ENCODE measurements around the gene SLC2A6. TPM values are rescaled to one million over a fixed set of nuclear protein-coding genes. Genes with fewer than 3 reads are reported as not detected.

The SLC2A6 gene
- total RNA-seq, 1 experiment from 2014 or later = 18.7 TPM

DNA sequence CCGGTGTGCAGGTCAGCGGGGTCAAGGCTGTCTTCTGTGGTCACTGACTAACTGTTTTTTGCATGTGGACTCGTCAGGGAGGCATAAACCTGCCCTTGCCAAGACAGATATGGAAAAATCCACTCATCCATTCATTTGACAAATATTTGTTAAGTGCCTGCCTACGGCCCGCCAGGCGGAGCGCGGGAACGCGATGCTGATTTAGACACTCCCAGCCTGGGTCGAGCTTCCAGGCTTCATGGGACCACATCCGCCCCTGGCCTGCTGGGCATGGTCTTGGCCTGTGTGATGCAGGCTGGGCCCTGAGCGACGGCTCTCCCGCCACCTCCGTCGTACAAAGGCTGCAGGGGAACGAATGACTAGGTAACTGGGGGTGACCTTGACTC lies 27.7 kb upstream of the SLC2A6 start:
- no peak overlapping the region for H3K14ac ChIP-seq (ENCODE audit: insufficient read depth, low read length)
- H3K27ac Mint-ChIP-seq = no peak overlapping the region
- no peak overlapping the region for H3T11ph ChIP-seq (ENCODE audit: low read length)
- H3K79me1 ChIP-seq (ENCODE audit: insufficient read depth, low read depth, low read length, poor library complexity, severe bottlenecking) = no peaks in the 10 kb centered on the region
- peaks cover 3% of the 10 kb centered on the region for H4K20me1 ChIP-seq (ENCODE audit: control insufficient read depth, insufficient read depth, insufficient read length)
- no peaks in the 10 kb centered on the region for H3K27me3 ChIP-seq (ENCODE audit: insufficient read depth, low read length)
- H3K4me2 ChIP-seq (ENCODE audit: insufficient read depth, insufficient read length, low read length) = no peak overlapping the region
- no CpG with 5 or more reads among the region's 18 CpGs for WGBS (ENCODE audit: extremely low coverage, insufficient read length, low lambda C conversion rate)
- no peak overlapping the region for H2BK20ac ChIP-seq (ENCODE audit: low read depth, low read length, poor library complexity, severe bottlenecking)
- peaks cover 8 to 11% of the 10 kb centered on the region in 2 experiments for H3K4me1 Mint-ChIP-seq
- H4K91ac ChIP-seq (ENCODE audit: insufficient read length, low read depth, low read length) = no peak overlapping the region
- H3K4ac ChIP-seq (ENCODE audit: low read depth, low read length) = no peak overlapping the region
- H3K56ac ChIP-seq (ENCODE audit: insufficient read length, low read depth, low read length) = no peak overlapping the region
- peaks cover 2% of the 10 kb centered on the region; the same call in 1 of the 2 replicates for H3K4me1 ChIP-seq (ENCODE audit: insufficient read depth, low read length)
- H4K8ac ChIP-seq (replicated peaks; ENCODE audit: insufficient read length, low read depth, low read length) = no peak overlapping the region
- no peak overlapping the region for H2AK5ac ChIP-seq (ENCODE audit: insufficient read length, low read length)
- peaks cover 27% of the 10 kb centered on the region for H3K27me3 Mint-ChIP-seq (ENCODE audit: low read depth)
- H3K9me3 ChIP-seq (ENCODE audit: control insufficient read depth, low read depth, low read length) = no peaks in the 10 kb centered on the region
- H2BK15ac ChIP-seq (ENCODE audit: low read depth, low read length) = no peak overlapping the region
- H3K23me2 ChIP-seq (ENCODE audit: insufficient read length, low read depth, low read length, poor library complexity, severe bottlenecking) = no peaks in the 10 kb centered on the region
- H3K36me3 Mint-ChIP-seq (ENCODE audit: insufficient read depth in 1 of 3, low read depth in 3 of 3) = peaks cover 0 to 9% (median 2%) of the 10 kb centered on the region in 3 experiments; a peak in 4 of 7 replicates
- H3K9me3 Mint-ChIP-seq = peaks cover 9 to 11% of the 10 kb centered on the region in 2 experiments
- H2BK12ac ChIP-seq (ENCODE audit: insufficient read length, low read depth, low read length) = no peak overlapping the region
- no peak overlapping the region for H3K4me3 Mint-ChIP-seq
- H3K18ac ChIP-seq (ENCODE audit: insufficient read length, low read depth, low read length) = no peak overlapping the region
- H2BK5ac ChIP-seq (ENCODE audit: insufficient read length, low read length) = no peak overlapping the region
- no peak overlapping the region for H3K9ac ChIP-seq (ENCODE audit: extremely low read depth, insufficient read length, low read length)
- H2AFZ ChIP-seq (ENCODE audit: low read length) = no peak overlapping the region
- no peak overlapping the region for H4K5ac ChIP-seq (ENCODE audit: insufficient read length, low read depth, low read length)
- no peak overlapping the region for H2BK120ac ChIP-seq (ENCODE audit: low read depth, low read length, poor library complexity, severe bottlenecking)
- no peaks in the 10 kb centered on the region for H3K79me2 ChIP-seq (ENCODE audit: insufficient read depth, low read length)
- DNase-seq = no peak
- H3K23ac ChIP-seq (ENCODE audit: insufficient read length, low read depth, low read length) = no peak overlapping the region
- TF ChIP-seq, protein P1, sequence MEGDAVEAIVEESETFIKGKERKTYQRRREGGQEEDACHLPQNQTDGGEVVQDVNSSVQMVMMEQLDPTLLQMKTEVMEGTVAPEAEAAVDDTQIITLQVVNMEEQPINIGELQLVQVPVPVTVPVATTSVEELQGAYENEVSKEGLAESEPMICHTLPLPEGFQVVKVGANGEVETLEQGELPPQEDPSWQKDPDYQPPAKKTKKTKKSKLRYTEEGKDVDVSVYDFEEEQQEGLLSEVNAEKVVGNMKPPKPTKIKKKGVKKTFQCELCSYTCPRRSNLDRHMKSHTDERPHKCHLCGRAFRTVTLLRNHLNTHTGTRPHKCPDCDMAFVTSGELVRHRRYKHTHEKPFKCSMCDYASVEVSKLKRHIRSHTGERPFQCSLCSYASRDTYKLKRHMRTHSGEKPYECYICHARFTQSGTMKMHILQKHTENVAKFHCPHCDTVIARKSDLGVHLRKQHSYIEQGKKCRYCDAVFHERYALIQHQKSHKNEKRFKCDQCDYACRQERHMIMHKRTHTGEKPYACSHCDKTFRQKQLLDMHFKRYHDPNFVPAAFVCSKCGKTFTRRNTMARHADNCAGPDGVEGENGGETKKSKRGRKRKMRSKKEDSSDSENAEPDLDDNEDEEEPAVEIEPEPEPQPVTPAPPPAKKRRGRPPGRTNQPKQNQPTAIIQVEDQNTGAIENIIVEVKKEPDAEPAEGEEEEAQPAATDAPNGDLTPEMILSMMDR (conservative IDR thresholded peaks at IDR 0.05) = no peak
- no peak overlapping the region for H3K27ac ChIP-seq (ENCODE audit: insufficient read length, low read depth, low read length)
